WTC11 (cell line): ENCODE data around the gene DSG2. TPM values are rescaled to one million over a fixed set of nuclear protein-coding genes. Genes with fewer than 3 reads are reported as not detected.

Source experiments
- ATAC-seq: fragments of 200-7000 bp; cut with Tn5 transposase; 2 replicates; pipeline ENCODE4 v1.10.0; 2021; ENCODE audit warnings: mild to moderate bottlenecking, moderate library complexity
- CTCF ChIA-PET: fragments of 300-600 bp; sonication (Branson Sonifier 250); formaldehyde crosslinking; loops from one replicate; lab custom pipeline; 2021; ENCODE audit warnings: antibody characterized with exemption; lab: Charles Lee
- POLR2A ChIA-PET: fragments of 350-600 bp; sonication (Branson Sonifier 250); formaldehyde crosslinking; loops from one replicate; lab custom pipeline; 2021; ENCODE audit warnings: antibody characterized with exemption; lab: Charles Lee
- DNase-seq: peaks from one replicate; pipeline ENCODE4 v3.0.0; 2021; ENCODE audit warnings: low spot score
- H3K27ac Mint-ChIP-seq: 2 replicates; pipeline ENCODE4 v1.8.0; 2021; ENCODE audit warnings: mixed read lengths
- H3K27me3 Mint-ChIP-seq: 2 replicates; pipeline ENCODE4 v1.8.0; 2021; ENCODE audit warnings: low read depth, mild to moderate bottlenecking, moderate library complexity, mixed read lengths
- H3K36me3 Mint-ChIP-seq: 2 replicates; pipeline ENCODE4 v1.8.0; 2021; ENCODE audit warnings: mixed read lengths
- H3K4me1 Mint-ChIP-seq: 2 replicates; pipeline ENCODE4 v1.8.0; 2022; ENCODE audit warnings: mixed read lengths
- H3K4me3 Mint-ChIP-seq: 2 replicates; pipeline ENCODE4 v1.8.0; 2021; ENCODE audit warnings: mild to moderate bottlenecking, moderate library complexity, mixed read lengths
- H3K9me3 Mint-ChIP-seq: 2 replicates; pipeline ENCODE4 v1.8.0; 2021; ENCODE audit warnings: mixed read lengths
- ATF1 ChIP-seq: sonication (generic); formaldehyde crosslinking; IDR thresholded peaks from 2 replicates; pipeline ENCODE4 v1.8.1; 2023; ENCODE audit warnings: mild to moderate bottlenecking, moderate library complexity, missing genetic modification reagents
- ATF3 ChIP-seq: sonication (generic); formaldehyde crosslinking; conservative IDR thresholded peaks from 2 replicates; pipeline ENCODE4 v1.8.1; 2022; ENCODE audit warnings: mild to moderate bottlenecking, missing genetic modification reagents
- ATF6 ChIP-seq: sonication (generic); formaldehyde crosslinking; IDR thresholded peaks from 2 replicates; pipeline ENCODE4 v1.8.1; 2023; ENCODE audit warnings: mild to moderate bottlenecking, missing genetic modification reagents
- CREB1 ChIP-seq: sonication (generic); formaldehyde crosslinking; IDR thresholded peaks from 2 replicates; pipeline ENCODE4 v1.8.0; 2023; ENCODE audit warnings: mild to moderate bottlenecking, missing genetic modification reagents
- E2F4 ChIP-seq: sonication (generic); formaldehyde crosslinking; IDR thresholded peaks from 2 replicates; pipeline ENCODE4 v1.8.1; 2022; ENCODE audit warnings: low read depth, mild to moderate bottlenecking, moderate library complexity, missing genetic modification reagents, borderline replicate concordance
- ETV6 ChIP-seq: sonication (generic); formaldehyde crosslinking; IDR thresholded peaks from 2 replicates; pipeline ENCODE4 v1.8.1; 2022; ENCODE audit warnings: mild to moderate bottlenecking, missing genetic modification reagents
- FOXP1 ChIP-seq: sonication (generic); formaldehyde crosslinking; IDR thresholded peaks from 2 replicates; pipeline ENCODE4 v1.8.0; 2022; ENCODE audit warnings: missing genetic modification reagents, mild to moderate bottlenecking, moderate library complexity, borderline replicate concordance
- GABPB1 ChIP-seq: sonication (generic); formaldehyde crosslinking; IDR thresholded peaks from 2 replicates; pipeline ENCODE4 v1.8.1; 2023; ENCODE audit warnings: mild to moderate bottlenecking, missing genetic modification reagents
- HMGXB4 ChIP-seq: sonication (generic); formaldehyde crosslinking; IDR thresholded peaks from 2 replicates; pipeline ENCODE4 v1.8.1; 2023; ENCODE audit warnings: mild to moderate bottlenecking, moderate library complexity, missing genetic modification reagents
- NFE2L1 ChIP-seq: sonication (generic); formaldehyde crosslinking; IDR thresholded peaks from 2 replicates; pipeline ENCODE4 v1.8.1; 2023; ENCODE audit warnings: missing genetic modification reagents
- NR2C2 ChIP-seq: sonication (generic); formaldehyde crosslinking; IDR thresholded peaks from 2 replicates; pipeline ENCODE4 v1.8.0; 2022; ENCODE audit warnings: mild to moderate bottlenecking, missing genetic modification reagents
- NR3C1 ChIP-seq: sonication (generic); formaldehyde crosslinking; conservative IDR thresholded peaks from 2 replicates; pipeline ENCODE4 v1.8.1; 2023; ENCODE audit warnings: low read depth, mild to moderate bottlenecking, missing genetic modification reagents
- SOX15 ChIP-seq: fragments of 250-450 bp; sonication (Bioruptor Pico); IDR thresholded peaks from 2 replicates; pipeline ENCODE4 v1.9.0; 2021; ENCODE audit warnings: mild to moderate bottlenecking
- TEAD1 ChIP-seq: sonication (generic); formaldehyde crosslinking; IDR thresholded peaks from 2 replicates; pipeline ENCODE4 v1.8.0; 2022; ENCODE audit warnings: mild to moderate bottlenecking, missing genetic modification reagents
- TEAD4 ChIP-seq: sonication (generic); formaldehyde crosslinking; IDR thresholded peaks from 2 replicates; pipeline ENCODE4 v1.8.0; 2022; ENCODE audit warnings: mild to moderate bottlenecking, missing genetic modification reagents
- TP53 ChIP-seq: sonication (generic); formaldehyde crosslinking; IDR thresholded peaks from 2 replicates; pipeline ENCODE4 v1.8.1; 2023; ENCODE audit warnings: mild to moderate bottlenecking, missing genetic modification reagents
- ZBTB21 ChIP-seq: sonication (generic); formaldehyde crosslinking; IDR thresholded peaks from 2 replicates; pipeline ENCODE4 v1.8.1; 2023; ENCODE audit warnings: mild to moderate bottlenecking, missing genetic modification reagents, borderline replicate concordance
- ZNF121 ChIP-seq: sonication (generic); formaldehyde crosslinking; IDR thresholded peaks from 2 replicates; pipeline ENCODE4 v1.8.0; 2023; ENCODE audit warnings: missing genetic modification reagents
- ZNF219 ChIP-seq: sonication (generic); formaldehyde crosslinking; IDR thresholded peaks from 2 replicates; pipeline ENCODE4 v1.8.0; 2023; ENCODE audit warnings: missing genetic modification reagents, mild to moderate bottlenecking, borderline replicate concordance
- ZNF281 ChIP-seq: sonication (generic); formaldehyde crosslinking; IDR thresholded peaks from 2 replicates; pipeline ENCODE4 v1.8.0; 2023; ENCODE audit warnings: mild to moderate bottlenecking, missing genetic modification reagents
- total RNA-seq: library from RNA; stranded (reverse); gene quantifications from 3 replicates; pipeline ENCODE4 v1.2.3, GENCODE V29; 2021

The DSG2 gene
- total RNA-seq, 1 experiment from 2014 or later: 113 TPM

GRCh38 chr18:31591628-31592027, 93.7 kb downstream of the DSG2 start, which contains the start of gene TTR:
Gene TTR, plus strand, starts transcription at chr18:31591877. Its CDS starts 26 bp downstream, at chr18:31591903.
- Mint-ChIP-seq H3K9me3 (peaks cover 2% of the 10 kb centered on the region), H3K27me3 (no peaks in the 10 kb centered on the region; the same call in 1 of the 2 replicates), H3K4me3 (no peak within 1 kb of the TSS), H3K4me1 (peaks cover 10% of the 10 kb centered on the region), H3K36me3 (no peaks in the 10 kb centered on the region), H3K27ac (0 out of 2 replicates have a peak within 1 kb of the TSS, but pooled peaks have one; percentile 38)
- CTCF ChIA-PET: no interaction called here
- no peak for ATAC-seq
- DNase-seq: no peak
- POLR2A ChIA-PET: no interaction called here
- TF ChIP-seq ETV6 (CRISPR knock-in tag) (no peak), ATF6 (CRISPR knock-in tag) (no peak), ZNF219 (no peak), CREB1 (no peak), TEAD1 (CRISPR knock-in tag) (no peak), ZNF281 (no peak), NR2C2 (CRISPR knock-in tag) (no peak), E2F4 (no peak), TEAD4 (no peak), GABPB1 (CRISPR knock-in tag) (no peak), ATF3 (no peak), FOXP1 (CRISPR knock-in tag) (no peak), ZNF121 (CRISPR knock-in tag) (no peak), NR3C1 (CRISPR knock-in tag) (no peak), ZBTB21 (CRISPR knock-in tag) (no peak), TP53 (CRISPR knock-in tag) (no peak), SOX15 (CRISPR knock-in tag) (no peak), ATF1 (CRISPR knock-in tag) (no peak), HMGXB4 (CRISPR knock-in tag) (no peak), NFE2L1 (no peak)
